WTC11 (cell line): Measurements from ENCODE around the gene MCIDAS. TPM values are rescaled to one million over a fixed set of nuclear protein-coding genes. Genes with fewer than 3 reads are reported as not detected.

Experiments
- ATAC-seq: fragments of 200-7000 bp; cut with Tn5 transposase; 2 replicates; pipeline ENCODE4 v1.10.0; 2021; ENCODE audit warnings: mild to moderate bottlenecking, moderate library complexity
- CTCF ChIA-PET: fragments of 300-600 bp; sonication (Branson Sonifier 250); formaldehyde crosslinking; loops from one replicate; lab custom pipeline; 2021; ENCODE audit warnings: antibody characterized with exemption; lab: Charles Lee
- POLR2A ChIA-PET: fragments of 350-600 bp; sonication (Branson Sonifier 250); formaldehyde crosslinking; loops from one replicate; lab custom pipeline; 2021; ENCODE audit warnings: antibody characterized with exemption; lab: Charles Lee
- DNase-seq: peaks from one replicate; pipeline ENCODE4 v3.0.0; 2021; ENCODE audit warnings: low spot score
- H3K27ac Mint-ChIP-seq: 2 replicates; pipeline ENCODE4 v1.8.0; 2021; ENCODE audit warnings: mixed read lengths
- H3K27me3 Mint-ChIP-seq: 2 replicates; pipeline ENCODE4 v1.8.0; 2021; ENCODE audit warnings: low read depth, mild to moderate bottlenecking, moderate library complexity, mixed read lengths
- H3K36me3 Mint-ChIP-seq: 2 replicates; pipeline ENCODE4 v1.8.0; 2021; ENCODE audit warnings: mixed read lengths
- H3K4me1 Mint-ChIP-seq: 2 replicates; pipeline ENCODE4 v1.8.0; 2022; ENCODE audit warnings: mixed read lengths
- H3K4me3 Mint-ChIP-seq: 2 replicates; pipeline ENCODE4 v1.8.0; 2021; ENCODE audit warnings: mild to moderate bottlenecking, moderate library complexity, mixed read lengths
- H3K9me3 Mint-ChIP-seq: 2 replicates; pipeline ENCODE4 v1.8.0; 2021; ENCODE audit warnings: mixed read lengths
- ATF6 ChIP-seq: sonication (generic); formaldehyde crosslinking; IDR thresholded peaks from 2 replicates; pipeline ENCODE4 v1.8.1; 2023; ENCODE audit warnings: mild to moderate bottlenecking, missing genetic modification reagents
- FOXJ3 ChIP-seq: sonication (generic); formaldehyde crosslinking; IDR thresholded peaks from 2 replicates; pipeline ENCODE4 v1.9.0; 2021; ENCODE audit warnings: missing genetic modification reagents, mild to moderate bottlenecking, borderline replicate concordance
- HMGA2 ChIP-seq: fragments of 250-450 bp; sonication (Bioruptor Pico); IDR thresholded peaks from 2 replicates; pipeline ENCODE4 v1.4.0; 2021; ENCODE audit warnings: mild to moderate bottlenecking, moderate library complexity
- MAX ChIP-seq: sonication (generic); formaldehyde crosslinking; IDR thresholded peaks from 2 replicates; pipeline ENCODE4 v1.8.0; 2022; ENCODE audit warnings: mild to moderate bottlenecking, missing genetic modification reagents
- MLX ChIP-seq: sonication (generic); formaldehyde crosslinking; IDR thresholded peaks from 2 replicates; pipeline ENCODE4 v1.8.1; 2023; ENCODE audit warnings: mild to moderate bottlenecking, missing genetic modification reagents, moderate library complexity
- MYBL2 ChIP-seq: sonication (generic); formaldehyde crosslinking; IDR thresholded peaks from 2 replicates; pipeline ENCODE4 v1.8.1; 2023; ENCODE audit warnings: mild to moderate bottlenecking, moderate library complexity, missing genetic modification reagents
- NFYB ChIP-seq: sonication (generic); formaldehyde crosslinking; conservative IDR thresholded peaks from 2 replicates; pipeline ENCODE4 v1.8.0; 2022; ENCODE audit warnings: low read depth, missing genetic modification reagents
- SOX15 ChIP-seq: fragments of 250-450 bp; sonication (Bioruptor Pico); IDR thresholded peaks from 2 replicates; pipeline ENCODE4 v1.9.0; 2021; ENCODE audit warnings: mild to moderate bottlenecking
- TCF7 ChIP-seq: sonication (generic); formaldehyde crosslinking; IDR thresholded peaks from 2 replicates; pipeline ENCODE4 v1.8.0; 2022; ENCODE audit warnings: mild to moderate bottlenecking, low read depth, missing genetic modification reagents, moderate library complexity
- ZBTB21 ChIP-seq: sonication (generic); formaldehyde crosslinking; IDR thresholded peaks from 2 replicates; pipeline ENCODE4 v1.8.1; 2023; ENCODE audit warnings: mild to moderate bottlenecking, missing genetic modification reagents, borderline replicate concordance
- ZBTB43 ChIP-seq: sonication (generic); formaldehyde crosslinking; IDR thresholded peaks from 2 replicates; pipeline ENCODE4 v1.8.1; 2023; ENCODE audit warnings: mild to moderate bottlenecking, missing genetic modification reagents
- ZNF219 ChIP-seq: sonication (generic); formaldehyde crosslinking; IDR thresholded peaks from 2 replicates; pipeline ENCODE4 v1.8.0; 2023; ENCODE audit warnings: missing genetic modification reagents, mild to moderate bottlenecking, borderline replicate concordance
- ZNF232 ChIP-seq: sonication (generic); formaldehyde crosslinking; IDR thresholded peaks from 2 replicates; pipeline ENCODE4 v1.8.0; 2022; ENCODE audit warnings: mild to moderate bottlenecking, missing genetic modification reagents
- ZNF281 ChIP-seq: sonication (generic); formaldehyde crosslinking; IDR thresholded peaks from 2 replicates; pipeline ENCODE4 v1.8.0; 2023; ENCODE audit warnings: mild to moderate bottlenecking, missing genetic modification reagents
- ZNF512 ChIP-seq: sonication (generic); formaldehyde crosslinking; IDR thresholded peaks from 2 replicates; pipeline ENCODE4 v1.8.1; 2022; ENCODE audit warnings: missing genetic modification reagents, borderline replicate concordance
- ZNF532 ChIP-seq: fragments of 250-450 bp; sonication (Bioruptor Pico); IDR thresholded peaks from 2 replicates; pipeline ENCODE4 v1.9.0; 2021; ENCODE audit warnings: mild to moderate bottlenecking, borderline replicate concordance
- total RNA-seq: library from RNA; stranded (reverse); gene quantifications from 3 replicates; pipeline ENCODE4 v1.2.3, GENCODE V29; 2021

MCIDAS gene
- total RNA-seq, 1 experiment from 2014 or later = 0.20 TPM

GRCh38 chr5:55254802-55255201 lies 27.7 kb upstream of the MCIDAS start:
- no peak for DNase-seq
- ChIA-PET POLR2A (no interaction called here), CTCF (no interaction called here)
- H3K27me3 Mint-ChIP-seq = no peaks in the 10 kb centered on the region
- no peak for ATAC-seq
- no peak for TF ChIP-seq ZNF512 (CRISPR knock-in tag)
- no peak for TF ChIP-seq NFYB (CRISPR knock-in tag)
- H3K9me3 Mint-ChIP-seq = no peaks in the 10 kb centered on the region
- no peak overlapping the region for H3K4me3 Mint-ChIP-seq
- peaks cover 5% of the 10 kb centered on the region for H3K36me3 Mint-ChIP-seq
- H3K4me1 Mint-ChIP-seq = peaks cover 9% of the 10 kb centered on the region; the same call in 1 of the 2 replicates
- H3K27ac Mint-ChIP-seq = no peak overlapping the region

GRCh38 chr5:55250064-55250463 lies 22.9 kb upstream of the MCIDAS start:
- H3K4me1 Mint-ChIP-seq = no peaks in the 10 kb centered on the region
- DNase-seq (no peak), ATAC-seq (no peak)
- peaks cover 6% of the 10 kb centered on the region; the same call in 1 of the 2 replicates for H3K27me3 Mint-ChIP-seq
- H3K27ac Mint-ChIP-seq = no peak overlapping the region
- no peak overlapping the region for H3K4me3 Mint-ChIP-seq
- peaks cover 19% of the 10 kb centered on the region for H3K9me3 Mint-ChIP-seq
- peaks cover 6% of the 10 kb centered on the region for H3K36me3 Mint-ChIP-seq
- ChIA-PET CTCF (no interaction called here), POLR2A (no interaction called here)
- TF ChIP-seq ZBTB21 (CRISPR knock-in tag) (no peak), TCF7 (CRISPR knock-in tag) (no peak), ZBTB43 (CRISPR knock-in tag) (no peak), ZNF232 (no peak), SOX15 (no peak), HMGA2 (no peak), ZNF512 (CRISPR knock-in tag) (no peak), MAX (CRISPR knock-in tag) (no peak), ZNF219 (no peak), FOXJ3 (CRISPR knock-in tag) (no peak), ATF6 (no peak), MYBL2 (CRISPR knock-in tag) (no peak), MLX (CRISPR knock-in tag) (no peak), ZNF281 (CRISPR knock-in tag) (no peak), ZNF532 (CRISPR knock-in tag) (no peak)
